PC-3 (cell line): ENCODE data around the gene CHST11. TPM values are rescaled to one million over a fixed set of nuclear protein-coding genes. Genes with fewer than 3 reads are reported as not detected.

Experiments
- ATAC-seq: fragments of 200-7000 bp; cut with Tn5 transposase; 2 replicates; pipeline ENCODE4 v1.9.1; 2020; ENCODE audit warnings: mild to moderate bottlenecking, moderate library complexity
- BruUV-seq: library from RNA; stranded (reverse); fragments of 400-500 nt; replicated peaks from 2 replicates; lab custom pipeline; 2021; lab: Mats Ljungman, UMichigan
- CTCF ChIA-PET: fragments of 300-600 bp; sonication (Branson Sonifier 250); formaldehyde crosslinking; loops from one replicate; lab custom pipeline; 2022; ENCODE audit warnings: antibody characterized with exemption; lab: Charles Lee
- POLR2A ChIA-PET: fragments of 300-600 bp; sonication (Branson Sonifier 250); formaldehyde crosslinking; loops from one replicate; lab custom pipeline; 2022; ENCODE audit warnings: antibody characterized with exemption; ENCODE audit not compliant: unreplicated experiment; lab: Charles Lee
- DNase-seq: peaks from one replicate; pipeline ENCODE4 v3.0.0-alpha.2; 2015
- H2AFZ ChIP-seq: fragments of 300-600 bp; sonication (generic); 2 replicates; pipeline ENCODE4 v1.6.0; 2016; ENCODE audit warnings: antibody characterized with exemption, low read length
- H3F3A ChIP-seq: fragments of 300-600 bp; sonication (generic); one replicate; pipeline ENCODE4 v1.6.0; 2017; ENCODE audit warnings: antibody characterized with exemption, low read length, control low read depth, mild to moderate bottlenecking; ENCODE audit not compliant: unreplicated experiment
- H3K27ac ChIP-seq: fragments of 300-600 bp; sonication (generic); 2 replicates; pipeline ENCODE4 v1.5.1; 2016; ENCODE audit warnings: mild to moderate bottlenecking, low read length
- H3K27me3 ChIP-seq: fragments of 300-600 bp; sonication (generic); 2 replicates; pipeline ENCODE4 v1.6.1; 2016; ENCODE audit warnings: low read length, mixed read lengths
- H3K36me3 ChIP-seq: fragments of 300-600 bp; sonication (generic); 2 replicates; pipeline ENCODE4 v1.6.1; 2016; ENCODE audit warnings: low read depth, mixed run types, low read length, mixed read lengths
- H3K4me1 ChIP-seq: fragments of 300-600 bp; sonication (generic); 2 replicates; pipeline ENCODE4 v1.5.1; 2016; ENCODE audit warnings: low read length; ENCODE audit not compliant: insufficient read depth
- H3K4me2 ChIP-seq: fragments of 300-600 bp; sonication (generic); 2 replicates; pipeline ENCODE4 v1.6.0; 2016; ENCODE audit warnings: low read length
- H3K4me3 ChIP-seq: fragments of 300-600 bp; sonication (generic); 2 replicates; pipeline ENCODE4 v1.5.1; 2016; ENCODE audit warnings: mild to moderate bottlenecking, low read length, mixed read lengths
- H3K79me2 ChIP-seq: fragments of 300-600 bp; sonication (generic); 2 replicates; pipeline ENCODE4 v1.6.1; 2017; ENCODE audit warnings: low read length, mixed read lengths
- H3K9ac ChIP-seq: fragments of 300-600 bp; sonication (generic); 2 replicates; pipeline ENCODE4 v1.6.0; 2016; ENCODE audit warnings: mild to moderate bottlenecking, low read length
- H3K9me2 ChIP-seq: fragments of 300-600 bp; sonication (generic); replicated peaks from 2 replicates; pipeline ENCODE4 v1.6.1; 2016; ENCODE audit warnings: mixed run types, low read length, mixed read lengths
- H3K9me3 ChIP-seq: fragments of 300-600 bp; sonication (generic); 2 replicates; pipeline ENCODE4 v1.6.1; 2016; ENCODE audit warnings: low read length, mixed read lengths
- H4K20me1 ChIP-seq: fragments of 300-600 bp; sonication (generic); 2 replicates; pipeline ENCODE4 v1.6.1; 2016; ENCODE audit warnings: low read length, mixed read lengths
- CTCF ChIP-seq: fragments of 300-600 bp; sonication (generic); conservative IDR thresholded peaks from 2 replicates; pipeline ENCODE4 v1.5.1; 2017; ENCODE audit warnings: antibody characterized with exemption, low read depth, mild to moderate bottlenecking, low read length
- EZH2 ChIP-seq: fragments of 300-600 bp; sonication (generic); IDR thresholded peaks from one replicate; pipeline ENCODE4 v1.6.1; 2017; ENCODE audit warnings: antibody characterized with exemption, mild to moderate bottlenecking, low read length; ENCODE audit not compliant: unreplicated experiment
- EZH2phosphoT487 ChIP-seq: fragments of 300-600 bp; sonication (generic); IDR thresholded peaks from 2 replicates; pipeline ENCODE4 v1.6.1; 2018; ENCODE audit warnings: mild to moderate bottlenecking, antibody characterized with exemption, low read length, borderline replicate concordance
- intact Hi-C: fragments of 100-400 bp; cut with micrococcal nuclease; formaldehyde crosslinking; loops from 2 replicates; pipeline ENCODE4 v1.9.0; 2023
- total RNA-seq: library from RNA; depleted of rRNA; stranded (reverse); fragments of >200 nt; gene quantifications from 2 replicates; pipeline ENCODE4 v1.2.3, GENCODE V29; 2014

Gene CHST11
- total RNA-seq, 1 experiment from 2014 or later, result 53.5 TPM

GRCh38 chr12:104494793-104495158 is 38.0 kb downstream of the CHST11 start:
- intact Hi-C loops, result no loop called here
- no peak overlapping the region for H3K27ac ChIP-seq
- POLR2A ChIA-PET, result no interaction called here
- H3K9ac ChIP-seq, result no peak overlapping the region
- H3K9me3 ChIP-seq, result no peaks in the 10 kb centered on the region
- no peaks in the 10 kb centered on the region for H3K27me3 ChIP-seq
- no peaks in the 10 kb centered on the region for H4K20me1 ChIP-seq
- TF ChIP-seq CTCF (no peak), EZH2phosphoT487 (no peak), EZH2 (no peak)
- H3F3A ChIP-seq, result no peaks in the 10 kb centered on the region
- H3K4me3 ChIP-seq, result no peak overlapping the region
- no peaks in the 10 kb centered on the region for H3K9me2 ChIP-seq
- H3K36me3 ChIP-seq, result no peaks in the 10 kb centered on the region
- no peaks in the 10 kb centered on the region for H3K4me1 ChIP-seq
- no peak for ATAC-seq
- no TSS peak for BruUV-seq
- peaks cover 10% of the 10 kb centered on the region; the same call in 1 of the 2 replicates for H3K79me2 ChIP-seq
- H3K4me2 ChIP-seq, result no peak overlapping the region
- DNase-seq, result no peak
- no peak overlapping the region for H2AFZ ChIP-seq
- CTCF ChIA-PET, result no interaction called here

GRCh38 chr12:104495786-104496185 is 39.0 kb downstream of the CHST11 start:
- no TSS peak for BruUV-seq
- DNase-seq, result no peak
- Histone ChIP-seq H3K79me2 (peaks cover 4% of the 10 kb centered on the region; the same call in 1 of the 2 replicates), H3K4me3 (no peak overlapping the region), H3K27ac (no peak overlapping the region), H3K4me1 (no peaks in the 10 kb centered on the region), H3K9me3 (no peaks in the 10 kb centered on the region), H4K20me1 (no peaks in the 10 kb centered on the region), H3K36me3 (no peaks in the 10 kb centered on the region), H3K4me2 (no peak overlapping the region), H3K9me2 (no peaks in the 10 kb centered on the region), H3K9ac (no peak overlapping the region), H2AFZ (no peak overlapping the region), H3F3A (no peaks in the 10 kb centered on the region), H3K27me3 (no peaks in the 10 kb centered on the region)
- TF ChIP-seq EZH2phosphoT487 (no peak), EZH2 (no peak), CTCF (no peak)
- intact Hi-C loops, result no loop called here
- CTCF ChIA-PET, result no interaction called here
- POLR2A ChIA-PET, result no interaction called here
- no peak for ATAC-seq

- no peaks in the 10 kb centered on the region for H3K9me2 ChIP-seq
- H2AFZ ChIP-seq, result no peak overlapping the region
- no peaks in the 10 kb centered on the region for H3K9me3 ChIP-seq
- H3K4me2 ChIP-seq, result no peak overlapping the region
- H4K20me1 ChIP-seq, result no peaks in the 10 kb centered on the region
- no peaks in the 10 kb centered on the region for H3K36me3 ChIP-seq
- BruUV-seq, result no TSS peak
- H3K9ac ChIP-seq, result no peak overlapping the region
- intact Hi-C loops, result no loop called here
- no peak for DNase-seq
- ATAC-seq, result no peak
- H3K79me2 ChIP-seq, result peaks cover 4% of the 10 kb centered on the region; the same call in 1 of the 2 replicates
- H3K27ac ChIP-seq, result no peak overlapping the region
- no peak for TF ChIP-seq EZH2phosphoT487
- TF ChIP-seq CTCF, result no peak
- TF ChIP-seq EZH2, result no peak
- ChIA-PET POLR2A (no interaction called here), CTCF (interaction anchor here (0.6 kb wide), 1 partner anchor 175 kb away, joined by 3 read pairs; no protein-coding TSS in a partner anchor)
- no peaks in the 10 kb centered on the region for H3K27me3 ChIP-seq
- H3F3A ChIP-seq, result no peaks in the 10 kb centered on the region
- H3K4me1 ChIP-seq, result no peaks in the 10 kb centered on the region
- no peak overlapping the region for H3K4me3 ChIP-seq
Measured at GRCh38 chr12:104496336-104496735, 39.6 kb downstream of the CHST11 start.
